Chondrocyte (in vitro differentiated cells): ENCODE results near the gene MYCBPAP. TPM values are rescaled to one million over a fixed set of nuclear protein-coding genes. Genes with fewer than 3 reads are reported as not detected.

Experiments
- DNase-seq: peaks from one replicate; pipeline ENCODE4 v3.0.0; 2021; ENCODE audit warnings: mixed read lengths, low spot score
- H3K27ac Mint-ChIP-seq: one replicate; pipeline ENCODE4 v1.8.0; 2021; ENCODE audit warnings: mild to moderate bottlenecking, moderate library complexity, mixed read lengths; ENCODE audit not compliant: unreplicated experiment
- H3K27me3 Mint-ChIP-seq: 2 replicates; pipeline ENCODE4 v1.8.0; 2021; ENCODE audit warnings: low read depth, mixed read lengths
- H3K36me3 Mint-ChIP-seq: 2 replicates; pipeline ENCODE4 v1.8.0; 2021; ENCODE audit warnings: low read depth, mixed read lengths
- H3K4me1 Mint-ChIP-seq: 2 replicates; pipeline ENCODE4 v1.8.0; 2021; ENCODE audit warnings: low read depth, mild to moderate bottlenecking, mixed read lengths
- H3K4me3 Mint-ChIP-seq: one replicate; pipeline ENCODE4 v1.8.0; 2021; ENCODE audit warnings: mild to moderate bottlenecking, moderate library complexity, mixed read lengths; ENCODE audit not compliant: unreplicated experiment
- H3K9me3 Mint-ChIP-seq: 2 replicates; pipeline ENCODE4 v1.8.0; 2021; ENCODE audit warnings: low read depth, mixed read lengths
- total RNA-seq: library from RNA; stranded (reverse); gene quantifications from 3 replicates; pipeline ENCODE4 v1.2.1, GENCODE V29; 2021
- TF ChIP-seq, protein P1 (sequence below): fragments of 200-600 bp; sonication (generic); IDR thresholded peaks from 2 replicates; pipeline ENCODE4 v1.5.0; 2021; ENCODE audit warnings: antibody characterized with exemption, mild to moderate bottlenecking, moderate library complexity

MYCBPAP gene
- total RNA-seq, 1 donor from 2014 or later = 0.99 TPM

GRCh38 chr17:50535407-50535806 lies 27.2 kb downstream of the MYCBPAP start:
- no peaks in the 10 kb centered on the region for H3K36me3 Mint-ChIP-seq
- H3K9me3 Mint-ChIP-seq = no peaks in the 10 kb centered on the region
- H3K4me3 Mint-ChIP-seq = no peak overlapping the region
- DNase-seq = no peak
- H3K27me3 Mint-ChIP-seq = peaks cover 23% of the 10 kb centered on the region
- peaks cover 14% of the 10 kb centered on the region for H3K4me1 Mint-ChIP-seq
- no peak overlapping the region for H3K27ac Mint-ChIP-seq
- TF ChIP-seq, protein P1, sequence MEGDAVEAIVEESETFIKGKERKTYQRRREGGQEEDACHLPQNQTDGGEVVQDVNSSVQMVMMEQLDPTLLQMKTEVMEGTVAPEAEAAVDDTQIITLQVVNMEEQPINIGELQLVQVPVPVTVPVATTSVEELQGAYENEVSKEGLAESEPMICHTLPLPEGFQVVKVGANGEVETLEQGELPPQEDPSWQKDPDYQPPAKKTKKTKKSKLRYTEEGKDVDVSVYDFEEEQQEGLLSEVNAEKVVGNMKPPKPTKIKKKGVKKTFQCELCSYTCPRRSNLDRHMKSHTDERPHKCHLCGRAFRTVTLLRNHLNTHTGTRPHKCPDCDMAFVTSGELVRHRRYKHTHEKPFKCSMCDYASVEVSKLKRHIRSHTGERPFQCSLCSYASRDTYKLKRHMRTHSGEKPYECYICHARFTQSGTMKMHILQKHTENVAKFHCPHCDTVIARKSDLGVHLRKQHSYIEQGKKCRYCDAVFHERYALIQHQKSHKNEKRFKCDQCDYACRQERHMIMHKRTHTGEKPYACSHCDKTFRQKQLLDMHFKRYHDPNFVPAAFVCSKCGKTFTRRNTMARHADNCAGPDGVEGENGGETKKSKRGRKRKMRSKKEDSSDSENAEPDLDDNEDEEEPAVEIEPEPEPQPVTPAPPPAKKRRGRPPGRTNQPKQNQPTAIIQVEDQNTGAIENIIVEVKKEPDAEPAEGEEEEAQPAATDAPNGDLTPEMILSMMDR = no peak

- TF ChIP-seq, protein P1 = no peak
- DNase-seq = no peak
- Mint-ChIP-seq H3K4me1 (peaks cover 17% of the 10 kb centered on the region), H3K9me3 (no peaks in the 10 kb centered on the region), H3K27ac (no peak overlapping the region), H3K27me3 (peaks cover 11% of the 10 kb centered on the region), H3K4me3 (no peak overlapping the region), H3K36me3 (no peaks in the 10 kb centered on the region)
These were observed 28.7 kb downstream of the MYCBPAP start for GRCh38 chr17:50536683-50537646.

DNA sequence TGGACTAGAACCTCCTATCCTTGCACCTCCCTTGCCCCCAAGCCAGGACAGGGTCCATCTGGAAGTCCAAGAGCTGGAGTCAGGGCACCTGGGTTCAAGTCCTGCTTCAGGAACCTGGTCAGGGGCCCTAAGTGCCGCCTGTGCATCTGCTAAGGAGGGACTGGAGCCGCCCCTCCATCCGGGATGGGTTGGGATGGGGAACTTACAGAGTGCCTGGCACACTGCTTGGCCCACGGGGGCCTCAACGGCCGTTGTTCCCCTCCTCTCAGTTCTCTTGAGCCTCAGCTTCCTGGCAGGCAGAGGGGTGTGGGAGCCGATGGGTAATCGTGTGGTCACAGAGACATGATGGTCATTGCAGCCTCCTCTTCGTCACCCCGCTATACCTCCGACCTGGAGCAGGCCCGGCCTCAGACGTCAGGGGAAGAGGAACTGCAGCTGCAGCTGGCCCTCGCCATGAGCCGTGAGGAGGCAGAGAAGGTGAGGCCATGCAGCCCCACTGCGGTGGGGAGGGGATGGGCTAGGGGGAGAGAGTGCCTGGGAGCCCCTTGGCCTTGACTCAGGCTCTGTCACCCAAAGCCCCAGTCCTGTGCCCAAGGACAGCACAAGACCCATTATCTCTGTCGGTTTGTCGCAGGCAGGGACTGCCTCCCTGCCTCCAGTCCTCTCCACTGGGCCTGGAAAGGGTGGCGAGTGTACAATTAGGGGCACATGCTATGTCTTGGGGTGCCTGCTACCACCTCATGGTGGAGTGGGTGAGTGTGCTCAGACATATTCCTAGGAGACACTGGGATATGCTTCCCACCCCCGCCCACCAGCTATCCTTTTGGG lies 29.7 kb downstream of the MYCBPAP start:
- Mint-ChIP-seq H3K9me3 (no peaks in the 10 kb centered on the region), H3K4me3 (no peak overlapping the region), H3K36me3 (no peaks in the 10 kb centered on the region), H3K4me1 (peaks cover 26% of the 10 kb centered on the region), H3K27ac (no peak overlapping the region), H3K27me3 (peaks cover 9% of the 10 kb centered on the region)
- TF ChIP-seq, protein P1 = no peak
- no peak for DNase-seq

DNA sequence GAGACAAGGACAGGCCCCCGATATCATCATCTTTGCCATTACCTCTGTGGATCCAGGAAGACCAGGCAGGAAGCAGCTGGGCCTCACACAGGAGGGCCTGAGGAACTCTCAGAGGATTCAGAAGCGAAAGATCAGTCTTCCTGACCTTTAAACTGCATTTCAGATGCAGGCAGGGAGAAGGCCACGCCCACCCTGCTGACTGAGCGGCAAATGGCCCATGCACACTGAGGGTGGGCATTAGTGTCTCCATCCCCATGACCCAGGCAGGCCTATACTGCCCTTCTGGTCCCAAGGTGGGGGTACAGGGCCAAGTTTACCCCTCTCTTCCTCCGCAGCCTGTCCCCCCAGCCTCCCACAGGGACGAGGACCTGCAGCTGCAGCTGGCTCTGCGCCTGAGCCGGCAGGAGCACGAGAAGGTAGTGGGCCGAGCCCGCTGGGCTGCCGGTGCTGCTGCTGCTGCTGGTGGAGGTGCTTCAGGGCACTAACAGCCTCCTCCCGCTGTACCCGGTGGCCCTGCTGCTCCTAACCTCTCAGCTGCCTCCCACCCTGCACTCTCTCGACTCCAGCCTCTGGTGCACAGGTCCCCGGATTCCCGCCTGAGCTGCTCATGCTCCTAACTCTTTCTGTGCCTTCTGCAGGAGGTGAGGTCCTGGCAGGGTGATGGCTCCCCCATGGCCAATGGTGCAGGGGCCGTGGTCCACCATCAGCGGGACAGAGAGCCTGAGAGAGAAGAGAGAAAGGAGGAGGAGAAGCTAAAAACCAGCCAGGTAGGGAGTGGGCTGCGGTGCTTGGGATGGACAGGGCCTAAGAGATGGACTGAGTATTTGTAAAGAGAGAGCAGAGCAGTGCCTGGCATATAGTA lies 30.5 kb downstream of the MYCBPAP start:
- no peak for DNase-seq
- peaks cover 1% of the 10 kb centered on the region for H3K27me3 Mint-ChIP-seq
- no peaks in the 10 kb centered on the region for H3K36me3 Mint-ChIP-seq
- TF ChIP-seq, protein P1 = no peak
- H3K9me3 Mint-ChIP-seq = no peaks in the 10 kb centered on the region
- no peak overlapping the region for H3K4me3 Mint-ChIP-seq
- peaks cover 20% of the 10 kb centered on the region for H3K4me1 Mint-ChIP-seq
- no peak overlapping the region for H3K27ac Mint-ChIP-seq
